Measurements from ENCODE around the gene RPL27A. TPM values are rescaled to one million over a fixed set of nuclear protein-coding genes. Genes with fewer than 3 reads are reported as not detected.

The RPL27A gene
- total RNA-seq, 1 experiment from 2014 or later: 1,055 TPM

DNA sequence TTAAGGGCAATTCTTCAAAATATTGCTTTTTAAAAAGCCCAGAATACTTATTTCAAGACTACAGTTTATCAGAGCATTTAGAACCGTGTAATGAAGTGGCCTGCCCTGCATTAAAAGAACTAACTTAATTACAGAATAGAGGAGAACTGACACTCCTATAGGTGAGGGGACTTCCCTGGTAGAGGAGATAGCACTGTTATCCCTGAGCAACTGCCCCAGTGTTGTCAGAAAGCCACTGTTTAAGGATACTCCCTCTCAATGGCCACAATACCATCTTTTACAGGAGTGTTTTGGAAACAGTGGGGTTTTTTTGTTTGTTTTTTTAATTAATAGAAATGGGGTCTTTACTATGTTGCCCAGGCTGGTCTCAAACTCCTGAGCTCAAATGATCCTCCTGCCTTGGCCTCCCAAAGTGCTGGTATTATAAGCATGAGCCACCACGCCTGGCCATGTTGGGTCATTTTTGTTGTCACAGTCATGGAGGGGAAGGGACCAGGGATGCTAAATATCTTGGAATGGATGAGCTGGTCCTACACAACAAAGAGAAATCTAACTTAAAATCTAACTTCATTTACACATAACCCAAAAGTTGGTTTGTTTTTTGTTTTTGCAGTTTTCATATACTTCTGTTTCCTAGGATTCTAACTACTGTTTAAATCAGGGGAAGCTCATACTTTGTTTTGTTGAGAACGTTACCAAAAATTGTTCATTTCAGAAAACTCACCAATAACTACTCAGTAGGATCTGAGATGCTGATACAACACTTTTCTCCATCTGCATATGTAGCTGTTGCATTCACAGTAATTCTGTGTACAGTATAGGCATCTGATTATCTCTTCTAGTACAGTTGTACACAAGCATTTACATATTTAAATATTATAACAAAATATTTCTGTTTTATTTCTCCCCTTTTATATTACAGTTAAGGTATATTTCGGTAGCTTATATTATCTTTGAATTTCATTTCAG lies 8.1 kb downstream of the RPL27A start:
- Histone ChIP-seq H3K9me3 (ENCODE audit: control insufficient read depth in 1 of 2, insufficient read depth in 1 of 2, low read depth in 1 of 2, low read length in 2 of 2) (no peaks in the 10 kb centered on the region), H3K27me3 (ENCODE audit: insufficient read depth, low read length) (no peaks in the 10 kb centered on the region), H3K4me1 (ENCODE audit: control insufficient read depth in 1 of 2, insufficient read depth in 2 of 2, low read length in 2 of 2) (peaks cover 12 to 40% of the 10 kb centered on the region in 2 experiments), H2AFZ (ENCODE audit: low read depth, low read length, poor library complexity, severe bottlenecking) (no peak overlapping the region), H3K9ac (ENCODE audit: low read length) (no peak overlapping the region), H3K4me3 (replicated peaks in 1 of 2; ENCODE audit: low read depth in 1 of 2, low read length in 2 of 2) (no peak overlapping the region), H3K9me2 (ENCODE audit: insufficient read depth) (no peaks in the 10 kb centered on the region), H3K79me2 (ENCODE audit: insufficient read depth, low read length) (peaks cover 32% of the 10 kb centered on the region), H3K27ac (ENCODE audit: low read depth, low read length) (no peak overlapping the region), H4K20me1 (ENCODE audit: insufficient read depth) (no peaks in the 10 kb centered on the region), H3K36me3 (ENCODE audit: control insufficient read depth in 1 of 2, insufficient read depth in 2 of 2, low read length in 2 of 2) (peaks cover 10 to 17% of the 10 kb centered on the region in 2 experiments; a peak in 2 of 4 replicates), H3K4me2 (ENCODE audit: low read length) (peak overlapping the region; percentile 80)
- no TSS peak for BruUV-seq (replicated peaks)
- RAD21 ChIA-PET (ENCODE audit: low non-redundant PET in 1 of 2, low total read pairs in 2 of 2, uncharacterized antibody in 2 of 2, unreplicated experiment in 2 of 2): interaction anchor here in 1 of 2 experiments (0.8 kb wide), 1 partner anchor 269 kb away, joined by 3 read pairs; no protein-coding TSS in a partner anchor
- POLR2A ChIA-PET: interaction anchor here (1.3 to 1.9 kb wide), 2 partner anchors 8 to 269 kb away, joined by 3 to 4 read pairs; partner anchors contain the start of genes RPL27A and TRIM66
- intact Hi-C loops (cut with micrococcal nuclease): no loop called here
- TF ChIP-seq FOSL1 (IDR thresholded peaks at IDR 0.05; ENCODE audit: low read depth): no peak
- no peak for TF ChIP-seq ZNF274 (IDR thresholded peaks at IDR 0.05; ENCODE audit: low read depth, low read length)
- TF ChIP-seq, protein P1, sequence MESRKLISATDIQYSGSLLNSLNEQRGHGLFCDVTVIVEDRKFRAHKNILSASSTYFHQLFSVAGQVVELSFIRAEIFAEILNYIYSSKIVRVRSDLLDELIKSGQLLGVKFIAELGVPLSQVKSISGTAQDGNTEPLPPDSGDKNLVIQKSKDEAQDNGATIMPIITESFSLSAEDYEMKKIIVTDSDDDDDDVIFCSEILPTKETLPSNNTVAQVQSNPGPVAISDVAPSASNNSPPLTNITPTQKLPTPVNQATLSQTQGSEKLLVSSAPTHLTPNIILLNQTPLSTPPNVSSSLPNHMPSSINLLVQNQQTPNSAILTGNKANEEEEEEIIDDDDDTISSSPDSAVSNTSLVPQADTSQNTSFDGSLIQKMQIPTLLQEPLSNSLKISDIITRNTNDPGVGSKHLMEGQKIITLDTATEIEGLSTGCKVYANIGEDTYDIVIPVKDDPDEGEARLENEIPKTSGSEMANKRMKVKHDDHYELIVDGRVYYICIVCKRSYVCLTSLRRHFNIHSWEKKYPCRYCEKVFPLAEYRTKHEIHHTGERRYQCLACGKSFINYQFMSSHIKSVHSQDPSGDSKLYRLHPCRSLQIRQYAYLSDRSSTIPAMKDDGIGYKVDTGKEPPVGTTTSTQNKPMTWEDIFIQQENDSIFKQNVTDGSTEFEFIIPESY (IDR thresholded peaks at IDR 0.05; ENCODE audit: extremely low read depth, insufficient replicate concordance, low read length): no peak
- TF ChIP-seq CEBPB (IDR thresholded peaks at IDR 0.05; ENCODE audit: low read depth): no peak
- no peak for TF ChIP-seq ZFX (IDR thresholded peaks at IDR 0.05)
- no peak for TF ChIP-seq SRF (IDR thresholded peaks at IDR 0.05; ENCODE audit: low read depth)
- TF ChIP-seq EGR1 (IDR thresholded peaks at IDR 0.05; ENCODE audit: low read depth): no peak
- TF ChIP-seq, protein P2, sequence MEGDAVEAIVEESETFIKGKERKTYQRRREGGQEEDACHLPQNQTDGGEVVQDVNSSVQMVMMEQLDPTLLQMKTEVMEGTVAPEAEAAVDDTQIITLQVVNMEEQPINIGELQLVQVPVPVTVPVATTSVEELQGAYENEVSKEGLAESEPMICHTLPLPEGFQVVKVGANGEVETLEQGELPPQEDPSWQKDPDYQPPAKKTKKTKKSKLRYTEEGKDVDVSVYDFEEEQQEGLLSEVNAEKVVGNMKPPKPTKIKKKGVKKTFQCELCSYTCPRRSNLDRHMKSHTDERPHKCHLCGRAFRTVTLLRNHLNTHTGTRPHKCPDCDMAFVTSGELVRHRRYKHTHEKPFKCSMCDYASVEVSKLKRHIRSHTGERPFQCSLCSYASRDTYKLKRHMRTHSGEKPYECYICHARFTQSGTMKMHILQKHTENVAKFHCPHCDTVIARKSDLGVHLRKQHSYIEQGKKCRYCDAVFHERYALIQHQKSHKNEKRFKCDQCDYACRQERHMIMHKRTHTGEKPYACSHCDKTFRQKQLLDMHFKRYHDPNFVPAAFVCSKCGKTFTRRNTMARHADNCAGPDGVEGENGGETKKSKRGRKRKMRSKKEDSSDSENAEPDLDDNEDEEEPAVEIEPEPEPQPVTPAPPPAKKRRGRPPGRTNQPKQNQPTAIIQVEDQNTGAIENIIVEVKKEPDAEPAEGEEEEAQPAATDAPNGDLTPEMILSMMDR (IDR thresholded peaks at IDR 0.05 in 2 of 3, conservative IDR thresholded peaks at IDR 0.05 in 1 of 3; ENCODE audit: borderline replicate concordance in 1 of 3, insufficient read depth in 1 of 3, low read depth in 2 of 3, low read length in 2 of 3): no peak
- no peak for TF ChIP-seq CBX3 (IDR thresholded peaks at IDR 0.05; ENCODE audit: low read depth)
- TF ChIP-seq TCF7L2 (IDR thresholded peaks at IDR 0.05; ENCODE audit: borderline replicate concordance, extremely low read depth, insufficient read depth, insufficient read length): no peak
- TF ChIP-seq YY1 (IDR thresholded peaks at IDR 0.05; ENCODE audit: extremely low read depth, insufficient replicate concordance, low read depth, low read length): no peak
- no peak for TF ChIP-seq JUND (IDR thresholded peaks at IDR 0.05)
- TF ChIP-seq, protein P3, sequence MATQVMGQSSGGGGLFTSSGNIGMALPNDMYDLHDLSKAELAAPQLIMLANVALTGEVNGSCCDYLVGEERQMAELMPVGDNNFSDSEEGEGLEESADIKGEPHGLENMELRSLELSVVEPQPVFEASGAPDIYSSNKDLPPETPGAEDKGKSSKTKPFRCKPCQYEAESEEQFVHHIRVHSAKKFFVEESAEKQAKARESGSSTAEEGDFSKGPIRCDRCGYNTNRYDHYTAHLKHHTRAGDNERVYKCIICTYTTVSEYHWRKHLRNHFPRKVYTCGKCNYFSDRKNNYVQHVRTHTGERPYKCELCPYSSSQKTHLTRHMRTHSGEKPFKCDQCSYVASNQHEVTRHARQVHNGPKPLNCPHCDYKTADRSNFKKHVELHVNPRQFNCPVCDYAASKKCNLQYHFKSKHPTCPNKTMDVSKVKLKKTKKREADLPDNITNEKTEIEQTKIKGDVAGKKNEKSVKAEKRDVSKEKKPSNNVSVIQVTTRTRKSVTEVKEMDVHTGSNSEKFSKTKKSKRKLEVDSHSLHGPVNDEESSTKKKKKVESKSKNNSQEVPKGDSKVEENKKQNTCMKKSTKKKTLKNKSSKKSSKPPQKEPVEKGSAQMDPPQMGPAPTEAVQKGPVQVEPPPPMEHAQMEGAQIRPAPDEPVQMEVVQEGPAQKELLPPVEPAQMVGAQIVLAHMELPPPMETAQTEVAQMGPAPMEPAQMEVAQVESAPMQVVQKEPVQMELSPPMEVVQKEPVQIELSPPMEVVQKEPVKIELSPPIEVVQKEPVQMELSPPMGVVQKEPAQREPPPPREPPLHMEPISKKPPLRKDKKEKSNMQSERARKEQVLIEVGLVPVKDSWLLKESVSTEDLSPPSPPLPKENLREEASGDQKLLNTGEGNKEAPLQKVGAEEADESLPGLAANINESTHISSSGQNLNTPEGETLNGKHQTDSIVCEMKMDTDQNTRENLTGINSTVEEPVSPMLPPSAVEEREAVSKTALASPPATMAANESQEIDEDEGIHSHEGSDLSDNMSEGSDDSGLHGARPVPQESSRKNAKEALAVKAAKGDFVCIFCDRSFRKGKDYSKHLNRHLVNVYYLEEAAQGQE (IDR thresholded peaks at IDR 0.05; ENCODE audit: low read depth): no peak
- no peak for TF ChIP-seq EZH2 (IDR thresholded peaks at IDR 0.05)
- TF ChIP-seq, protein P4, sequence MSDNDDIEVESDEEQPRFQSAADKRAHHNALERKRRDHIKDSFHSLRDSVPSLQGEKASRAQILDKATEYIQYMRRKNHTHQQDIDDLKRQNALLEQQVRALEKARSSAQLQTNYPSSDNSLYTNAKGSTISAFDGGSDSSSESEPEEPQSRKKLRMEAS (IDR thresholded peaks at IDR 0.05): no peak
- no peak for TF ChIP-seq POLR2A (IDR thresholded peaks at IDR 0.05; ENCODE audit: borderline replicate concordance, extremely low read depth, insufficient read depth, insufficient read length)
- no peak for TF ChIP-seq POLR2AphosphoS5 (IDR thresholded peaks at IDR 0.05; ENCODE audit: low read depth, low read length)
- no peak for DNase-seq (ENCODE audit: low read depth, low spot score)
- no peak for ATAC-seq
- CTCF ChIA-PET: interaction anchor here (1.9 kb wide), 1 partner anchor 78 kb away, joined by 4 read pairs; no protein-coding TSS in a partner anchor
